DND-41 (cell line): ENCODE results near the gene S100A8.

Experiments used
- EZH2 ChIP-seq: IDR thresholded peaks from 3 replicates; pipeline ENCODE4 v1.6.1; 2012; ENCODE audit warnings: borderline replicate concordance, low read depth, mild to moderate bottlenecking, moderate library complexity, low read length, inconsistent platforms; ENCODE audit not compliant: severe bottlenecking
- TF ChIP-seq, protein P1 (sequence below): IDR thresholded peaks from 2 replicates; pipeline ENCODE4 v1.5.1; 2012; ENCODE audit warnings: borderline replicate concordance, low read length, moderate library complexity, mild to moderate bottlenecking; ENCODE audit not compliant: poor library complexity, severe bottlenecking; ENCODE audit errors: extremely low read depth

DNA sequence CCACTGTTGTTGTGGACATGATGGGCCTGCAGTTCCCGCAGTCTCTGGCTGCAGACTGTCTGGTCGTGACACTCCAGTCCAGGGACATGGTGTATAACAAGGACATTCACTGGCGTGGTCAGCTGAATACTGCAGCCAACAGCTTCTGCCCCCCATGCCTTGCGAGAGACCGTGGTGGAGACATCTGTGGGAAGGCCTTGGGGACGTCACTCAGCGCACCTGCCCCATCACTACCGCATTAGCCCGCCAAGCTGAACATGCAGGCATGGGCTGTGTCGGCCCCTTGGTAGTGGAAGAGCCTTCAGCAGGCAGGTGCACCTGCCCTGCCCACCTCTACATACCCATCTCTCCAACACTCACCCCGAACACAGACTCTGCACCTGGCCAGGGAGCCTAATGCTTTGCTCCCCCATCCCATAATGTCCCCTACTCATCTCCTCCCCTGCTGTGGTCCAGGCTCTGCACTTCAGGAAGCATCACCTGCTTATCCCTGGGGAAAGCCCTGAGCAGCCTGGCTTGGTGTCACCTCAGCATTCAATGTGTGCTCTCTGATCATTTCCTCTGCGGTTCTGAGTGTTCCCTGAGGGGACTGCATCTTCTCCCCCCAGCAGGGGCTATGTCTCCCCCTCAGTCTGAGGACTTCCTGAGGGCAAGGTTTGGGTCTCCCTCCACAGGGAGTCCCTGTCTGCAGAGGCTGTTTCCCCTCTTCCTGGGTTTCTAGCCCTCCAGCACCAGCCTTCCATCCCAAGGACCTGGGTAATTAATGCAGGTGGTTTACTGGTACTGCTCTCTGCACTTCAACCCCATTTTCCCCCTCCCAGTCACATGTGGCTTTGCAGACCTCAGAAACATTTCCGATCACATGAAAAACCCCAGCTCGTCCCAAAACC, 45.4 kb downstream of the S100A8 start:
- TF ChIP-seq, protein P1, sequence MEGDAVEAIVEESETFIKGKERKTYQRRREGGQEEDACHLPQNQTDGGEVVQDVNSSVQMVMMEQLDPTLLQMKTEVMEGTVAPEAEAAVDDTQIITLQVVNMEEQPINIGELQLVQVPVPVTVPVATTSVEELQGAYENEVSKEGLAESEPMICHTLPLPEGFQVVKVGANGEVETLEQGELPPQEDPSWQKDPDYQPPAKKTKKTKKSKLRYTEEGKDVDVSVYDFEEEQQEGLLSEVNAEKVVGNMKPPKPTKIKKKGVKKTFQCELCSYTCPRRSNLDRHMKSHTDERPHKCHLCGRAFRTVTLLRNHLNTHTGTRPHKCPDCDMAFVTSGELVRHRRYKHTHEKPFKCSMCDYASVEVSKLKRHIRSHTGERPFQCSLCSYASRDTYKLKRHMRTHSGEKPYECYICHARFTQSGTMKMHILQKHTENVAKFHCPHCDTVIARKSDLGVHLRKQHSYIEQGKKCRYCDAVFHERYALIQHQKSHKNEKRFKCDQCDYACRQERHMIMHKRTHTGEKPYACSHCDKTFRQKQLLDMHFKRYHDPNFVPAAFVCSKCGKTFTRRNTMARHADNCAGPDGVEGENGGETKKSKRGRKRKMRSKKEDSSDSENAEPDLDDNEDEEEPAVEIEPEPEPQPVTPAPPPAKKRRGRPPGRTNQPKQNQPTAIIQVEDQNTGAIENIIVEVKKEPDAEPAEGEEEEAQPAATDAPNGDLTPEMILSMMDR: no peak
- TF ChIP-seq EZH2: no peak
